SJSA1 (cell line): ENCODE measurements around the gene PRMT1. TPM values are rescaled to one million over a fixed set of nuclear protein-coding genes. Genes with fewer than 3 reads are reported as not detected.

ENCODE experiments used
- DNase-seq, 2 experiments: peaks; one replicate each; pipeline ENCODE4 v3.0.0-alpha.2; 2015 to 2020; ENCODE audit warnings: low spot score in 2 of 2, low read depth in 1 of 2
- H3K27ac ChIP-seq: fragments of 250-450 bp; sonication (Bioruptor Pico); 2 replicates; pipeline ENCODE4 v1.5.1; 2020; ENCODE audit warnings: mild to moderate bottlenecking, moderate library complexity
- H3K27me3 ChIP-seq: fragments of 250-450 bp; sonication (Bioruptor Pico); replicated peaks from 2 replicates; pipeline ENCODE4 v1.5.1; 2020; ENCODE audit warnings: mild to moderate bottlenecking, moderate library complexity
- H3K36me3 ChIP-seq: fragments of 250-450 bp; sonication (Bioruptor Pico); 2 replicates; pipeline ENCODE4 v1.5.1; 2020; ENCODE audit warnings: mild to moderate bottlenecking
- H3K4me1 ChIP-seq: fragments of 250-450 bp; sonication (Bioruptor Pico); replicated peaks from 2 replicates; pipeline ENCODE4 v1.6.1; 2021; ENCODE audit warnings: mild to moderate bottlenecking
- H3K4me3 ChIP-seq: fragments of 250-450 bp; sonication (Bioruptor Pico); 2 replicates; pipeline ENCODE4 v1.5.1; 2020; ENCODE audit warnings: mild to moderate bottlenecking
- H3K9me3 ChIP-seq: fragments of 250-450 bp; sonication (Bioruptor Pico); replicated peaks from 2 replicates; pipeline ENCODE4 v1.5.1; 2020; ENCODE audit warnings: mild to moderate bottlenecking
- total RNA-seq: library from RNA; depleted of rRNA; stranded (reverse); fragments of >200 nt; shearing (Covaris generic); gene quantifications from 2 replicates; pipeline ENCODE4 v1.2.3, GENCODE V29; 2014

The PRMT1 gene
- total RNA-seq, 1 experiment from 2014 or later: 421 TPM

GRCh38 chr19:49692147-49692506, 15.1 kb downstream of the PRMT1 start:
- no peak overlapping the region for H3K4me3 ChIP-seq
- H3K27ac ChIP-seq: no peak overlapping the region
- H3K4me1 ChIP-seq: peaks cover 12% of the 10 kb centered on the region
- no peaks in the 10 kb centered on the region for H3K9me3 ChIP-seq
- H3K36me3 ChIP-seq: peaks cover 15% of the 10 kb centered on the region
- no peak for DNase-seq
- H3K27me3 ChIP-seq: peaks cover 9% of the 10 kb centered on the region; the same call in 1 of the 2 replicates

DNA sequence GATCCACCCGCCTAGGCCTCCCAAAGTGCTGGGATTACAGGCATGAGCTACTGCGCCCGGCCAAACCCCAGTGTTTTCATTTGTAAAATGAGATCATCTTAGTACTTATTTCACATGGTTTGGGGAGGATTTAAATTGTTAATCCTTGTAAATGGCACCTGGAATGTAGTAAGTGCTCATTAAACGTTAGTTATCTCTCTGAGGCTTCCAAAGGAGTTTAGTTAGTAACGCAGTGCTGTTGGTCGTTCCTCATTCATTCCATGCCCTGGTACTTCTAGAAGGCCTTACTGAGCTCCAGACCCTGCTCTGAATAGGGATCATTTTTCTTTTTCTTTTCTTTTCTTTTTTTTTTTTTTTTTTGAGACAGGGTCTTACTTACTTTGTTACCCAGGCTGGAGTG, 19.0 kb downstream of the PRMT1 start:
- no peak overlapping the region for H3K27ac ChIP-seq
- no peaks in the 10 kb centered on the region for H3K36me3 ChIP-seq
- DNase-seq: no peak
- peaks cover 3% of the 10 kb centered on the region; the same call in 1 of the 2 replicates for H3K4me1 ChIP-seq
- H3K27me3 ChIP-seq: peaks cover 5% of the 10 kb centered on the region; the same call in 1 of the 2 replicates
- no peaks in the 10 kb centered on the region for H3K9me3 ChIP-seq
- H3K4me3 ChIP-seq: no peak overlapping the region

- no peaks in the 10 kb centered on the region for H3K9me3 ChIP-seq
- H3K36me3 ChIP-seq: no peaks in the 10 kb centered on the region
- no peaks in the 10 kb centered on the region for H3K4me1 ChIP-seq
- no peak overlapping the region for H3K27ac ChIP-seq
- no peaks in the 10 kb centered on the region for H3K27me3 ChIP-seq
- DNase-seq: no peak
- no peak overlapping the region for H3K4me3 ChIP-seq
These were observed 19.8 kb downstream of the PRMT1 start for GRCh38 chr19:49696865-49697264.

- DNase-seq: no peak
- Histone ChIP-seq H3K4me1 (no peaks in the 10 kb centered on the region), H3K4me3 (no peak overlapping the region), H3K27me3 (no peaks in the 10 kb centered on the region), H3K36me3 (no peaks in the 10 kb centered on the region), H3K9me3 (no peaks in the 10 kb centered on the region), H3K27ac (no peak overlapping the region)
These were observed 22.3 kb downstream of the PRMT1 start for GRCh38 chr19:49699364-49699763.

GRCh38 chr19:49700563-49700962, 23.5 kb downstream of the PRMT1 start:
- Histone ChIP-seq H3K9me3 (no peaks in the 10 kb centered on the region), H3K27me3 (no peaks in the 10 kb centered on the region), H3K4me3 (no peak overlapping the region), H3K36me3 (no peaks in the 10 kb centered on the region), H3K27ac (no peak overlapping the region), H3K4me1 (no peaks in the 10 kb centered on the region)
- no peak for DNase-seq

DNA sequence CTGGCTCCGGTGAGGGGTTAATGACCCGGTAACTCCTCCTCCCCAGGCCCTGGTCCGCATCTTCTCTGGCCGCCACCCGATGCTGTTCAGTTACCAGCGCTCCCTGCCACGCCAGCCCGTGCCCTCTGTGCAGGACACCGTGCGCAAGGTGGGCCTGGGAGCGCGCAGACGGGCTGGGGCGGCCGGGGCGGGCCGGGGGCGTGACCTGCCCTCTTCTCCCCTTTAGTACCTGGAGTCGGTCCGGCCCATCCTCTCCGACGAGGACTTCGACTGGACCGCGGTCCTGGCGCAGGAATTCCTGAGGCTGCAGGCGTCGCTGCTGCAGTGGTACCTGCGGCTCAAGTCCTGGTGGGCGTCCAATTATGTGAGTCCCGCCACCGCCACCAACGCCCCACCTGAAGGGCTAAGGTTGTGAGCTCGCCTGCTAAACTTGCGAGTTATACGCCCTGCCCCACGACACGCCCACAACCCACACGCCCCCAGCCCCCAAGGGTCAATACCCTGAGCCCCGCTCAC, 24.3 kb downstream of the PRMT1 start:
- H3K9me3 ChIP-seq: no peaks in the 10 kb centered on the region
- H3K36me3 ChIP-seq: no peaks in the 10 kb centered on the region
- H3K4me1 ChIP-seq: no peaks in the 10 kb centered on the region
- no peak overlapping the region for H3K27ac ChIP-seq
- no peak for DNase-seq
- H3K4me3 ChIP-seq: no peak overlapping the region
- H3K27me3 ChIP-seq: no peaks in the 10 kb centered on the region

DNA sequence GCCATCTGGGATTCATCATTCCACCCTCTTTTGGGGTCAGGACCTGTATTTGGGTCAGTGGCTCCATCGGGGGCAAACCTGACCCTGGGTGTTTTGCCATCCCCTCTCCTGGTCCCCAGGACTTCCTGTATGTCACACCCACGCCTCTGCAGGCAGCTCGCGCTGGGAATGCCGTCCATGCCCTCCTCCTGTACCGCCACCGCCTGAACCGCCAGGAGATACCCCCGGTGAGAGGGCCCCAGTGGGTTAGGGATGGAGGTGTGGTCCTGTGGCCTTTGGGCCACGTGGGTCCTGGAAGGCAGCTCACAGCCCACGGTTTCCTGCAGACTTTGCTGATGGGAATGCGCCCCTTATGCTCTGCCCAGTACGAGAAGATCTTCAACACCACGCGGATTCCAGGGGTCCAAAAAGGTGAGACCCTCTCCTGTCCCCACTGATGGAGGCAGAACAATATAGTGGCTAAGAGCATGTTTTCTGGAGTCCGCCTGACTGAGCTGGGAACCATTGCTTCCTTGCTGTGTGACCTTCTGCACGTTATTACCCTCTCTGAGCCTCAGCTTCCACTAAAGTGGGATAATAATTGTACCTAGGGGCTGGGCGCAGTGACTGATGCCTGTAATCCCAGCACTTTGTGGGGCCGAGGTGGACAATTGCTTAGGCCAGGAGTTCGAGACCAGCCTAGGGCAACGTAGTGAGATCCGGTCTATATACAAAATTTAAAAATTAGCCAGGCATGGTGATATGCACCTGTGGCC, 28.0 kb downstream of the PRMT1 start:
- Histone ChIP-seq H3K36me3 (no peaks in the 10 kb centered on the region), H3K27ac (no peak overlapping the region), H3K27me3 (no peaks in the 10 kb centered on the region), H3K9me3 (no peaks in the 10 kb centered on the region), H3K4me3 (no peak overlapping the region), H3K4me1 (no peaks in the 10 kb centered on the region)
- DNase-seq: no peak

DNA sequence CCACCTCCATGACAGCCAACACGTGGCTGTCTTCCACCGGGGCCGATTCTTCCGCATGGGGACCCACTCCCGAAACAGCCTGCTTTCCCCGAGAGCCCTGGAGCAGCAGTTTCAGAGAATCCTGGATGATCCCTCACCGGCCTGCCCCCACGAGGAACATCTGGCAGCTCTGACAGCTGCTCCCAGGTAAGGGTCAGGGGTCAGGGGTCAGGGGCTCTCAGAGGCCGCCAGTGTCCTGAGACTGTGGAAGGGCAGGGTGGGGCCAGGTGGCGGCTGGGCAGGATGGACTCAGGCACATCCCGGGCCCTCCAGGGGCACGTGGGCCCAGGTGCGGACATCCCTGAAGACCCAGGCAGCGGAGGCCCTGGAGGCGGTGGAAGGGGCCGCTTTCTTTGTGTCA, 28.8 kb downstream of the PRMT1 start:
- Histone ChIP-seq H3K27ac (no peak overlapping the region), H3K9me3 (no peaks in the 10 kb centered on the region), H3K27me3 (no peaks in the 10 kb centered on the region), H3K4me1 (peaks cover 6% of the 10 kb centered on the region), H3K36me3 (no peaks in the 10 kb centered on the region), H3K4me3 (no peak overlapping the region)
- no peak for DNase-seq

DNA sequence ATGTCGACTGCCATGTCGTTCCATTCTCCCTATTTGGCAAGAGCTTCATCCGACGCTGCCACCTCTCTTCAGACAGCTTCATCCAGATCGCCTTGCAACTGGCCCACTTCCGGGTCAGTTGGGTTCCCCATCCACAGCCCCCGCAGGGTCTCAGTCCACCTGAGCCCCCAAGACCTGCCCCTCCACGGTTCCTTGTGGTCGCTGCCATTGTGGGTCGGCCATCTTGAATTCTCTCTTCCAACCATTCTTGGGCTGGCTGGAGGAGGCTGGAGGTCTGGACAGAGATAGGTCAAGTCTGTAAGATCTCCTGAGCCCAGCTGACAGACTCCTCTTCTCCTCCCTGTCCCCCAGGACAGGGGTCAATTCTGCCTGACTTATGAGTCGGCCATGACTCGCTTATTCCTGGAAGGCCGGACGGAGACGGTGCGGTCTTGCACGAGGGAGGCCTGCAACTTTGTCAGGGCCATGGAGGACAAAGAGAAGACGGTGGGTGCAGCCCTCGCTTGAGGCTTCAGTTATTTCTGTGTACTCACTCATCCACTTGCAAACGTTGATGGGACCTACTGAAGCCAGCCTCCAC, 33.4 kb downstream of the PRMT1 start:
- H3K4me1 ChIP-seq: peaks cover 6% of the 10 kb centered on the region
- H3K27ac ChIP-seq: no peak overlapping the region
- no peak overlapping the region for H3K4me3 ChIP-seq
- no peaks in the 10 kb centered on the region for H3K9me3 ChIP-seq
- no peaks in the 10 kb centered on the region for H3K27me3 ChIP-seq
- no peak for DNase-seq
- H3K36me3 ChIP-seq: no peaks in the 10 kb centered on the region

- Histone ChIP-seq H3K4me3 (no peak overlapping the region), H3K36me3 (no peaks in the 10 kb centered on the region), H3K4me1 (peaks cover 10% of the 10 kb centered on the region), H3K27ac (no peak overlapping the region), H3K27me3 (no peaks in the 10 kb centered on the region), H3K9me3 (0 out of 2 replicates have a peak, but pooled peaks cover 2% of the 10 kb centered on the region)
- DNase-seq: peak in 1 of 2 experiments; percentile 67
These were observed 35.4 kb downstream of the PRMT1 start for GRCh38 chr19:49712397-49712859.

DNA sequence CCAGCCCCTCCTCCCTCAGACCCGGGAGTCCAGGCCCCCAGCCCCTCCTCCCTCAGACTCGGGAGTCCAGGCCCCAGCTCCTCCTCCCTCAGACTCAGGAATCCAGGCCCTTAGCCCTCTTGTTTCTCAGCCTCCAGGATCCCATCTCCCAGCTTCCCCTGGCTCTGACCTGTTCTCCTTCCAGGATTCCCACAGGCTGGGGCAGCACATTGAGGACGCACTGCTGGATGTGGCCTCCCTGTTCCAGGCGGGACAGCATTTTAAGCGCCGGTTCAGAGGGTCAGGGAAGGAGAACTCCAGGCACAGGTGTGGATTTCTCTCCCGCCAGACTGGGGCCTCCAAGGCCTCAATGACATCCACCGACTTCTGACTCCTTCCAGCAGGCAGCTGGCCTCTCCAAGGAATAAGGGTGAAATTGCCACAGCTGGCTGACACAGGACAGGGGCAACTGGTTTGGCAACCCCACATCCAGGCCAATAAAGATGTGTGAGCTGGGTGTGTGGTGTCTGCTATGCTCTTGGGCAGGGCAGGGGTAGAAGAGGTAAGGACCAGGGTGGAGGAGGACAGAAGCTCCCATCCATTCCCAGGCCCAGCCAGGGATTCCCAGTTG, 36.3 kb downstream of the PRMT1 start:
- Histone ChIP-seq H3K27ac (no peak overlapping the region), H3K36me3 (no peaks in the 10 kb centered on the region)

DNA sequence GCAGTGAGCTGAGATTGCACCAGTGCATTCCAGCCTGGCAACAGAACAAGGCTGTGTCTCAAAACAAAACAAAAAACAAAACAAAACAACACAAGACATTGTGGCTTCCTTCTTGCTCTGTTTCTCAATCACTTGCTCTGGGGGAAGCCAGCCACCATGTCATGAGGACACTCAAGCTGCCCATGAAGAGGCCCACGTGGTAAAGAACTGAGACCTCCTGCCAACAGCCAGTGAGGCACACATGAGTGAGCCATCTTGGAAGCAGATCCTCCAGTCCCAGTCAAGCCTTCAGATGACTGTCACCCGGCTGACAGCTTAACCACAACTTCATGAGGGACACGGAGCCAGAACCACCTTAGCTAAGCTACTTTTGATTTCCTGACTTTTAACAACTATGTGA, 39.1 kb downstream of the PRMT1 start:
- Histone ChIP-seq H3K4me3 (no peak overlapping the region), H3K9me3 (0 out of 2 replicates have a peak, but pooled peaks cover 2% of the 10 kb centered on the region), H3K36me3 (no peaks in the 10 kb centered on the region), H3K27ac (no peak overlapping the region), H3K27me3 (no peaks in the 10 kb centered on the region), H3K4me1 (peaks cover 4% of the 10 kb centered on the region; the same call in 1 of the 2 replicates)
- DNase-seq: no peak

More for the DNA sequence above, 36.3 kb downstream of the PRMT1 start:
- Histone ChIP-seq H3K9me3 (0 out of 2 replicates have a peak, but pooled peaks cover 2% of the 10 kb centered on the region), H3K27me3 (no peaks in the 10 kb centered on the region), H3K4me1 (peaks cover 10% of the 10 kb centered on the region), H3K4me3 (no peak overlapping the region)
- no peak for DNase-seq

- Histone ChIP-seq H3K27me3 (no peaks in the 10 kb centered on the region), H3K9me3 (0 out of 2 replicates have a peak, but pooled peaks cover 2% of the 10 kb centered on the region), H3K27ac (no peak overlapping the region), H3K4me3 (no peak overlapping the region), H3K36me3 (no peaks in the 10 kb centered on the region), H3K4me1 (peaks cover 4% of the 10 kb centered on the region; the same call in 1 of the 2 replicates)
- no peak for DNase-seq
These were observed 41.4 kb downstream of the PRMT1 start for GRCh38 chr19:49718511-49718910.

- H3K27me3 ChIP-seq: no peaks in the 10 kb centered on the region
- H3K4me1 ChIP-seq: peaks cover 7% of the 10 kb centered on the region; the same call in 1 of the 2 replicates
- no peak for DNase-seq
- H3K4me3 ChIP-seq: no peak overlapping the region
- no peaks in the 10 kb centered on the region for H3K36me3 ChIP-seq
- 0 out of 2 replicates have a peak, but pooled peaks cover 2% of the 10 kb centered on the region for H3K9me3 ChIP-seq
- H3K27ac ChIP-seq: no peak overlapping the region
These were observed 41.9 kb downstream of the PRMT1 start for GRCh38 chr19:49718991-49719390.
